ENCODE measurements around the gene FH. TPM values are rescaled to one million over a fixed set of nuclear protein-coding genes. Genes with fewer than 3 reads are reported as not detected.

The FH gene
- total RNA-seq, 1 donor from 2014 or later, result 33.7 TPM

DNA sequence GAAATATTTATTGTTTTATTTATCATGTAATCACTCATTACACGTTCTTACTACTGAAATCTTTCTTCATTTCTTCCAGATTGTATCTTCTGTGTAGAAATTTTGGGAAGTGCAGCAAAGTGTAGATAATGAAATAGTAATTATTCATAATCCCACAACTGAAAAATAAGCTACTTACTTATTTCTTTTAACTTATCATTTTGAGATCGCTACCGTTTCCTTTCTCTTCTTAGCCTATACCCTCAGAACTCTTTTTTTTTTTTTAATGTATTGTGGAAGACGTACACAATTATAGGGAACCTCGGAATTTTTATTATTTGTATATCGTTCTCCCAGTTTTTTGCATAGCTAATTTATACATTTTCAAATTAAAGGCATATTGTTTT lies 518 bp upstream of the FH start:
- H3K4me3 ChIP-seq (ENCODE audit: low read depth, low read length), result peak overlapping the region; percentile 94
- FAIRE-seq, result no peak
- TF ChIP-seq, protein P1, sequence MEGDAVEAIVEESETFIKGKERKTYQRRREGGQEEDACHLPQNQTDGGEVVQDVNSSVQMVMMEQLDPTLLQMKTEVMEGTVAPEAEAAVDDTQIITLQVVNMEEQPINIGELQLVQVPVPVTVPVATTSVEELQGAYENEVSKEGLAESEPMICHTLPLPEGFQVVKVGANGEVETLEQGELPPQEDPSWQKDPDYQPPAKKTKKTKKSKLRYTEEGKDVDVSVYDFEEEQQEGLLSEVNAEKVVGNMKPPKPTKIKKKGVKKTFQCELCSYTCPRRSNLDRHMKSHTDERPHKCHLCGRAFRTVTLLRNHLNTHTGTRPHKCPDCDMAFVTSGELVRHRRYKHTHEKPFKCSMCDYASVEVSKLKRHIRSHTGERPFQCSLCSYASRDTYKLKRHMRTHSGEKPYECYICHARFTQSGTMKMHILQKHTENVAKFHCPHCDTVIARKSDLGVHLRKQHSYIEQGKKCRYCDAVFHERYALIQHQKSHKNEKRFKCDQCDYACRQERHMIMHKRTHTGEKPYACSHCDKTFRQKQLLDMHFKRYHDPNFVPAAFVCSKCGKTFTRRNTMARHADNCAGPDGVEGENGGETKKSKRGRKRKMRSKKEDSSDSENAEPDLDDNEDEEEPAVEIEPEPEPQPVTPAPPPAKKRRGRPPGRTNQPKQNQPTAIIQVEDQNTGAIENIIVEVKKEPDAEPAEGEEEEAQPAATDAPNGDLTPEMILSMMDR (IDR thresholded peaks at IDR 0.05; ENCODE audit: insufficient read depth, low read length, severe bottlenecking), result no peak
- H3K27me3 ChIP-seq (ENCODE audit: control insufficient read depth, insufficient read depth, low read length), result no peaks in the 10 kb centered on the region
- H3K36me3 ChIP-seq (ENCODE audit: control insufficient read depth, insufficient read depth, low read length), result no peaks in the 10 kb centered on the region
- no peak for DNase-seq (ENCODE audit: low read depth)

DNA sequence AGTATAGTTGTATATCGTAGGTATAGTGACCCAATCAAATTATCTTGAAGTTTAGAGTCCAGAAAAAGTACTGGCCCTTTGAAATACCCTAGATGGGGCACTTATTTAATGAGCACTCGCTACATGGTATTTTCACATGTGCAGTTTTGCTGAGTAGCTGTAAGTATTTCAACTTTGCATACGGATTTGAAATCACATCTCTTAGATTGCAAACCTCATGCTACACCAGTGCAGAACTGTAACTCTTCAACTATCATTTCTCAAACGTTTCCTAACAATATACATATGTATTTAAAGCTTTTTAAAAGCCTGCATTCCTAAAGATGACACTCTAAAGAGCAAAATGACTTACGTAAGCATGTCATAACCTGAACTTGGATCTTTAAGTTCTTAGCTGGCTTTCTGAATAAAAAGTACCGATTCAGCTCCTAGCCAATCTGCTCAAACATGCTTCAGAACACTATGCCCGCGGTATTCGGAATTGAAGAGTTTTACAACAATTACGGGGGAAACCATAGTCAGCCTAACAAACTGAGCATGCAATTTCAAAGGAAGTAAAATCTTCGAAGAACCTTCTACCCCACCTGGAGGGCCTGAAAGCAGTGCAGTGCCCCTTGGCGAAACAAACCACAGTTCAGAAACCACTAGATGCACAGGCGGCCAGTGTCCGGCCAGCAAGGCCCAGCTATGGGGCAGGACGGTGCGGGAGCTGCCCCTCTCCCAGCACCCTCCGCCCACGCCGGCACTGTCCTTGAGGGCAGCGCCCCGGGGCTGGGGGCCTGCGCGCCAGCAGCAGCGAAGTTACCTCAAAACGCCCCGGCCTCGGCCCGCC lies 863 bp downstream of the FH start:
- DNase-seq (ENCODE audit: low read depth) (peak; percentile 76), FAIRE-seq (no peak)
- Histone ChIP-seq H3K27me3 (ENCODE audit: control insufficient read depth, insufficient read depth, low read length) (no peaks in the 10 kb centered on the region), H3K4me3 (ENCODE audit: low read depth, low read length) (peak overlapping the region; percentile 94), H3K36me3 (ENCODE audit: control insufficient read depth, insufficient read depth, low read length) (no peaks in the 10 kb centered on the region)
- TF ChIP-seq, protein P1 (IDR thresholded peaks at IDR 0.05; ENCODE audit: insufficient read depth, low read length, severe bottlenecking), result no peak

DNA sequence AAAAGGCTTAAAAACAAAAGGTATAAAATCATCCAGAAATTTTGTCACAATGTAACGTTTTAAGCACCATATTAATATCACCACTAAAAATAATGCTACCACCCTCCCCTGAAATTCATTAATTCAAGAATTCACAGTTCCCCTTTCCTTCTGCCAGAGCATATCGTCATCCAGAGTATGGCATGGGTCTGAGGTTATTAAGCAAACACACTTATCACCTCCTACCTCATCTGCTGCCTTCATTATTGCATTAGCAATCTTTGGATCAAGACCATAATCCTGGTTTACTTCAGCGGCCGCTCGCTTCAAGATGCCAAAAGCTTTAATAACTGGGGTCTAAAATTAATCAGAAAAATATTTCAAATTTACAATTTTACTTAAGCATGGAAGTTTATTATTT lies 6.2 kb downstream of the FH start:
- Histone ChIP-seq H3K27me3 (ENCODE audit: control insufficient read depth, insufficient read depth, low read length) (no peaks in the 10 kb centered on the region), H3K36me3 (ENCODE audit: control insufficient read depth, insufficient read depth, low read length) (peaks cover 6% of the 10 kb centered on the region), H3K4me3 (ENCODE audit: low read depth, low read length) (no peak overlapping the region)
- no peak for DNase-seq (ENCODE audit: low read depth)
- TF ChIP-seq, protein P1 (IDR thresholded peaks at IDR 0.05; ENCODE audit: insufficient read depth, low read length, severe bottlenecking), result no peak
- FAIRE-seq, result no peak

DNA sequence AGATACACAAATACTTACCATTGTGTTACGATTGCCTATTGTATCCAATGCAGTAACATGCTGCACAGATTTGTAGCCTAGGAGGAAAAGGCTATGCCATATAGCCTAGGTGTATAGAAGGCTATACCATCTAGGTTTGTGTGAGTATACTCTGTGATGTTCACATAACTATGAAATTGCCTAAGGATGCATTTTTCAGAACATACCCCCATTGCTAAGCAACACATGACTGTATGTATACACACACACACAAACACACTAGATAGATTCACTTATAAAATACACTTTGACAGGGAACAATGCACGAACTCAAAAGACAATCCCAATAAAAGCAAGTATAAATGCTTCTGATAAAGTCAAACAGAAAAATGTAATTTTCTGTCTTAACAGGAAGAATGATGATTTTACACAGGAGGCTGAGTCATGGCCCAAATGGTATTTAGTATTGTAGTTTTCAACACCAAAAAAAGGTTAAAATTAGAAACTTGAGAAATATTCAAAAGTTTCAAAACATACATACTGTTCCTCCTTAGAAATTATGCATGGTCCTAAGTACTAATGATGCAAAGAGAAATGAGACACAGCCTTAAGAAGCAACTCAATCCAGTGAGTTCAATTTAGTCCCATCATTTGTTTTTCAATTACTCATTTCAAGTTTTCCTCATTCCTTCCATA lies 12.2 kb downstream of the FH start:
- Histone ChIP-seq H3K27me3 (ENCODE audit: control insufficient read depth, insufficient read depth, low read length) (no peaks in the 10 kb centered on the region), H3K36me3 (ENCODE audit: control insufficient read depth, insufficient read depth, low read length) (peaks cover 7% of the 10 kb centered on the region), H3K4me3 (ENCODE audit: low read depth, low read length) (no peak overlapping the region)
- FAIRE-seq (no peak), DNase-seq (ENCODE audit: low read depth) (no peak)
- TF ChIP-seq, protein P1 (IDR thresholded peaks at IDR 0.05; ENCODE audit: insufficient read depth, low read length, severe bottlenecking), result no peak

DNA sequence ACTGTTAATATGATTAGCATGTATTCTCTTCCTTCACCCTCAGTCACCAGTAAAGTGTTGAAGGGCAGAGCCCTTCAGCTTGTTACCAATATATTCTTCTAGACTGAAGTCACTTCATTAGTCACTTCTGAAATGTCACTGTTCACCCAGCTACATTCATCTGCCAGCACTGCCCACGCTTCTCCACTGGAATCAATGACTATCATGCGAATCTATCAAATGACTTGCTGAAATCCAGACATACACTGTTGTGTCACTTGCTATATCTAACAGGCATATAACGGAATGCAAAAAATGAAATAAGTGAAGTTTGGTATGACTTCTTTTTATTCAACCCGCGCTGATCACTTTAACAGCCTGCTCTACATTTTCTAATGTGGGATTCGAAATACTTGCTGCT lies 16.1 kb downstream of the FH start:
- no peak for FAIRE-seq
- H3K36me3 ChIP-seq (ENCODE audit: control insufficient read depth, insufficient read depth, low read length), result peaks cover 3% of the 10 kb centered on the region
- no peak for DNase-seq (ENCODE audit: low read depth)
- TF ChIP-seq, protein P1 (IDR thresholded peaks at IDR 0.05; ENCODE audit: insufficient read depth, low read length, severe bottlenecking), result no peak
- H3K27me3 ChIP-seq (ENCODE audit: control insufficient read depth, insufficient read depth, low read length), result no peaks in the 10 kb centered on the region
- H3K4me3 ChIP-seq (ENCODE audit: low read depth, low read length), result no peak overlapping the region

Data from bronchial epithelial cell (primary cell).